Small intestine (tissue), 7 donors: ENCODE data around the gene TMEM171. TPM values are rescaled to one million over a fixed set of nuclear protein-coding genes. Genes with fewer than 3 reads are reported as not detected.

ENCODE experiments used
- DNase-seq, 2 donors: peaks; one replicate each; pipeline versions ENCODE4 v3.0.0 to v3.0.0-alpha.2; 2013
- FAIRE-seq: peaks from 2 replicates; lab custom pipeline; 2012; peaks lifted over from hg19 to GRCh38; lab: Jason Lieb, UNC
- H3K27ac ChIP-seq, 3 donors: one replicate each; pipeline ENCODE4 v1.5.1; 2013; ENCODE audit warnings: low read length in 2 of 3, mild to moderate bottlenecking in 2 of 3, control low read depth in 1 of 3, inconsistent platforms in 1 of 3, low read depth in 1 of 3, moderate library complexity in 1 of 3
- H3K27me3 ChIP-seq, 3 donors: one replicate each; pipeline ENCODE4 v1.6.1; 2013; ENCODE audit warnings: low read length in 3 of 3, inconsistent platforms in 1 of 3; ENCODE audit not compliant: control insufficient read depth in 3 of 3, insufficient read depth in 3 of 3
- H3K36me3 ChIP-seq, 3 donors: one replicate each; pipeline ENCODE4 v1.6.1; 2013; ENCODE audit warnings: low read length in 3 of 3, inconsistent platforms in 1 of 3, low read depth in 1 of 3, mild to moderate bottlenecking in 1 of 3, moderate library complexity in 1 of 3; ENCODE audit not compliant: control insufficient read depth in 3 of 3, insufficient read depth in 2 of 3
- H3K4me1 ChIP-seq, 3 donors: one replicate each; pipeline ENCODE4 v1.6.1; 2013; ENCODE audit warnings: low read length in 2 of 3, inconsistent platforms in 1 of 3, low read depth in 1 of 3, mild to moderate bottlenecking in 1 of 3, moderate library complexity in 1 of 3; ENCODE audit not compliant: control insufficient read depth in 3 of 3, insufficient read depth in 2 of 3
- H3K4me3 ChIP-seq, 3 donors: one replicate each; pipeline ENCODE4 v1.5.1; 2013; ENCODE audit warnings: low read length in 3 of 3, control low read depth in 1 of 3, inconsistent platforms in 1 of 3, low read depth in 1 of 3, mild to moderate bottlenecking in 1 of 3, moderate library complexity in 1 of 3
- H3K9me3 ChIP-seq, 2 donors: one replicate each; pipeline ENCODE4 v1.6.1; 2013; ENCODE audit warnings: low read depth in 1 of 2, low read length in 1 of 2; ENCODE audit not compliant: control insufficient read depth in 2 of 2, insufficient read depth in 1 of 2
- WGBS, 3 donors: extraction: QIAGEN DNeasy Blood & Tissue Kit; methylation state at CpG; one replicate each; pipeline ENCODE4 v1.1.7; 2013; 5-methylcytosine and 5-hydroxymethylcytosine counted together
- polyA plus RNA-seq, 4 donors: library from polyadenylated mRNA; stranded (reverse) in 3 of 4; unstranded in 1 of 4; fragments of 200-250 nt in 3 of 4; fragments of 120-200 nt in 1 of 4; gene quantifications; one replicate each; pipeline versions ENCODE4 v1.2.1 to v1.2.3, GENCODE V29; 2013
- donor health status: healthy with polysubstance abuse.
- donor health status: control.
- donor health status: control.
- donor health status: Bipolar disorder and iron deficiency.
- donor health status: healthy.

Gene TMEM171
- polyA plus RNA-seq, 4 donors, result 5.1 to 38.1 (median 15.2) TPM

DNA sequence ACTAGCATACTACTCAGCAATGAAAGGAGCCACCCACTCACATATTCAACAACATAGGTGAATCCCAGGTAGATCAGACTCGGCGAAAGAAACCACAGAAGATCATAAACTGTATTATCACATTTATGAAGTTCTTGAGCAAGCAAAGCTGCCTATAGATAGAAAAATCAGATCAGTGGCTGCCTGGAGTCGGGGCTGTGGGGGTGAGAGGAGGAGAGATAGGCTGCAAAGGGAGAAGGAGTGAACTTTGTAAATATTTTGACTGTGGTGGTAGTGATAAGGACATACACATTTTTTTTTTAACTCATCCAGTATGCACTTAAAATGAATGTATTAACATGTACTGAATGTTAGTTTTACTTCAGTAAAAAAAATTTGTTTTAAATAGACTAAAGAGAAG is 29.2 kb downstream of the TMEM171 start:
- Histone ChIP-seq H3K4me1 (peaks cover 0 to 20% (median 3%) of the 10 kb centered on the region in 3 donors), H3K27ac (no peak overlapping the region), H3K27me3 (no peaks in the 10 kb centered on the region), H3K36me3 (no peaks in the 10 kb centered on the region), H3K9me3 (no peaks in the 10 kb centered on the region), H3K4me3 (no peak overlapping the region)
- 31 to 74% (median 39%) methylated on average over 3 of the region's 3 CpGs for WGBS, 3 donors
- no peak for DNase-seq
- no peak for FAIRE-seq

DNA sequence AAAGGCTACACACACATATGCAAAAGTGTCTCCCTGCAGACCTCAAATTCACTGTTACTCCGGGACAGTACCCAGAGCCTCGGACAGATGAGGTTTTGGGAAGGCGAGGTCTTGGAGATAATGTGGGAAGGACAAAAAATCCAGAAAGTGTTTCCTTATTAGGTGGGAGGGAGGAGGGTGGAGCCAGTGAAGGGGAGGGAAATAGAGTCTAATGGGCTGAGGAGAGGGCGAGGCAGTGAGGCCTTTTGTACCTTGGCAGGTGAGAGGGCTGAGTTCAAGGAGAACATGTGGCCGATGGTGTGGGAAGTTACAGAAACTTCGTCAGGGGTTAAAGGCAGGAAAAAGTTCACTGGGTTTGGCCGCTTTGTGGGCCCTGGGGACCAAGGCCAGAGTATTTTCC is 30.5 kb downstream of the TMEM171 start:
- Histone ChIP-seq H3K4me3 (no peak overlapping the region), H3K36me3 (no peaks in the 10 kb centered on the region), H3K4me1 (peaks cover 0 to 20% (median 3%) of the 10 kb centered on the region in 3 donors), H3K27ac (peak overlapping the region in 1 of 3 donors; percentile 37), H3K9me3 (no peaks in the 10 kb centered on the region), H3K27me3 (no peaks in the 10 kb centered on the region)
- DNase-seq, result peak; percentile 50 to 79
- 23 to 54% (median 34%) methylated on average over 7 of the region's 7 CpGs for WGBS, 3 donors
- no peak for FAIRE-seq

GRCh38 chr5:73151766-73152410 is 31.5 kb downstream of the TMEM171 start:
- H3K9me3 ChIP-seq, result no peaks in the 10 kb centered on the region
- peaks cover 0 to 20% (median 3%) of the 10 kb centered on the region in 3 donors for H3K4me1 ChIP-seq
- H3K27me3 ChIP-seq, result no peaks in the 10 kb centered on the region
- no peak overlapping the region for H3K27ac ChIP-seq
- 80 to 84% (median 81%) methylated on average over 5 of the region's 5 CpGs for WGBS, 3 donors
- DNase-seq, result no peak
- H3K36me3 ChIP-seq, result no peaks in the 10 kb centered on the region
- no peak for FAIRE-seq
- H3K4me3 ChIP-seq, result no peak overlapping the region

DNA sequence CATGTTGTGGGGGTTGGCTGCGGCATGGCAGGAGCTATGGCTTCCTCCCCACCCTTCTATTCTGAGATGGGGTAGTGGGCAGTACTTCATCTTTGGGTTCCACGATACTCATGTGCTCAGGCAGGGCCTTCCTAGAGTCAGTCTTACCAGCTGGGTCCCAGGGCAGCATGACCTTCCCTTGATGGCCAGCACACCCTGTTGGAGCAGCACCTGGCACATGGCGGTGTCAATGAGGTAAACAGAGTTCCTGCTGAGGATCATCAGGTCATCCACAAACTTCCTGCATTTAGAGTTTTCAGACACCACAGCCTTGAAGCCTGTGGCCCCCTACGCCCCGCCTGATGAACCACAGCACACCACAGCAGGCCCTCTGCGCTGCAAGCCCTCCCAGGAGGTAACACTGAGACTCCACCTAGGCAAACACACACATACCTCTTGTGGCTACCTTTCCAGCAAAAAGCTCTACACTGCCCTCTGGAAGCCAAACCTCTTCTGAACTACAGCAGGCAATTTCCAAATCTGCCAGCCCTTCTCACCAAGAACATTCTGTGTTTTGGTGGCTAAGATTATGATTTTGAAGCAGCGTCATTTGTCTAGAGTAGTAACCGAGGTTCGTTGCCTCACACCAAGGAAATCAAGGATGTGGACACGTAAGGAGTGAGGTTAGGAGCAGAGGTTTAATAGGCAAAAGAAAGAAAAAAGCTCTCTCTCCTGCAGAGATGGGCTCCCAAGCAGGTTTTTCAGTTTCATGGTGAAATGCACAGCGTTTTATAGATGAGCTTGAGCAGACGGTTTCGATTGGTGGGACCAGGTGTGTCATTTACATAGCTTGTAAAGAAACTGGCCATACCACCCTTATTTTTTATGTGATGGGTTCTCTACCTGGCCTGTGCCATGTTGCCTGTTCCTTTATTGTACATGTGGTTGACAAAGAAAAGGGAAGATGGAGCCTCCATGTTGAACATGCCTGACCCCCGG is 32.3 kb downstream of the TMEM171 start:
- no peak overlapping the region for H3K4me3 ChIP-seq
- FAIRE-seq (no peak), DNase-seq (peak in 1 of 2 donors; percentile 35)

GRCh38 chr5:73153513-73153912 is 33.1 kb downstream of the TMEM171 start:
- no peak for FAIRE-seq
- H3K36me3 ChIP-seq, result no peaks in the 10 kb centered on the region
- H3K4me1 ChIP-seq, result peaks cover 0 to 20% (median 3%) of the 10 kb centered on the region in 3 donors
- no peaks in the 10 kb centered on the region for H3K27me3 ChIP-seq
- H3K27ac ChIP-seq, result no peak overlapping the region
- H3K4me3 ChIP-seq, result no peak overlapping the region
- WGBS, 3 donors, result 71 to 81% (median 73%) methylated on average over 7 of the region's 7 CpGs
- DNase-seq, result no peak
- H3K9me3 ChIP-seq, result no peaks in the 10 kb centered on the region

More for the DNA sequence above, 32.3 kb downstream of the TMEM171 start:
- H3K36me3 ChIP-seq, result no peaks in the 10 kb centered on the region
- no peaks in the 10 kb centered on the region for H3K9me3 ChIP-seq
- no peaks in the 10 kb centered on the region for H3K27me3 ChIP-seq
- H3K4me1 ChIP-seq, result peaks cover 0 to 20% (median 3%) of the 10 kb centered on the region in 3 donors
- H3K27ac ChIP-seq, result no peak overlapping the region
- WGBS, 3 donors, result 74 to 90% (median 76%) methylated on average over 14 of the region's 14 CpGs

DNA sequence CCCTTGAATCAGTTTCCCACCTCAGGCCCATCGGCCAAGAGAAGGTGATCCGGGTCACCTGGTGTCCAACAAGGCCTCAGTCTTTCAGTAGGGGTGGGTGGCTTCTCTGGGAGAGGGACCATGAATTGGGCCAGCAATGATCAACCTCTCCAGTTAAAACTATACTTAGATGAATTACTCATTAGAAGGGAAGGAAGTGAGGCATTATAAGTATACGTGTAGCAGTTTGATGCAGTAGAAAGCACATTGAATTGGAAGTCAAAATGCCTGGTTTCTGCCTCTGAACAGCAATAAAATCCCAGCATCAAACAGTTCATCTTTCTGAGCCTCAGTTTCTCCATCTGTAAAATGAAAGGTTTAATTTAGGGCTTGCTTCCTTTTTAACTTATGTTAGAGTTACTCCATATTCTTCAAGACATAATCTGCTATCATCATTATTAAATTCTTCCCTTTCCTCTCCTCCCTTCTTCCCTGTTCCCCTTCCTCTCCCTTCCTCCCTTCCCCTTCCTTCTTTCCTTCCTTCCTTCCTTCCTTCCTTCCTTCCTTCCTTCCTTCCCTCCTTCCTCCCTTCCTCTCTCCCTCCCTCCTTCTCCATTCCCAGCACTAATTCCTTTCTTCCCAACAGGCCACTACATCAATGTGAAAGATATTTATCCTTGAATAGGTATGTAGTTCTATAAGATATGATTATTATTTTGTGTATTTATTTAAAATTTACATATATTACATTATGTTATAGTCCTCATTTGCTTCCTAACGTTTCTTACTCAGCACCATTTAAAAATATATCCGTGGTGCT is 34.0 kb downstream of the TMEM171 start:
- Histone ChIP-seq H3K27me3 (no peaks in the 10 kb centered on the region), H3K27ac (no peak overlapping the region), H3K9me3 (no peaks in the 10 kb centered on the region), H3K4me3 (no peak overlapping the region), H3K36me3 (no peaks in the 10 kb centered on the region), H3K4me1 (peaks cover 0 to 18% (median 3%) of the 10 kb centered on the region in 3 donors)
- FAIRE-seq (no peak), DNase-seq (no peak)
- 78 to 81% (median 79%) methylated on average over 5 of the region's 5 CpGs for WGBS, 3 donors

- H3K27ac ChIP-seq, result no peak overlapping the region
- no peak for DNase-seq
- no peaks in the 10 kb centered on the region for H3K9me3 ChIP-seq
- no peaks in the 10 kb centered on the region for H3K36me3 ChIP-seq
- FAIRE-seq, result no peak
- 83 to 90% (median 84%) methylated on average over 17 to 18 of the region's 18 CpGs for WGBS, 3 donors
- no peak overlapping the region for H3K4me3 ChIP-seq
- no peaks in the 10 kb centered on the region for H3K27me3 ChIP-seq
- H3K4me1 ChIP-seq, result peaks cover 0 to 13% (median 3%) of the 10 kb centered on the region in 3 donors
Measured at GRCh38 chr5:73155271-73156222, 35.2 kb downstream of the TMEM171 start.
